Cardiac fibroblast (primary cell): ENCODE data around the gene CHCHD5.

Source experiments
- DNase-seq, 2 donors: peaks; one replicate each; pipeline versions ENCODE4 v3.0.0 to v3.0.0-alpha.2; 2010; ENCODE audit warnings: low read depth in 2 of 2
- H3K4me3 ChIP-seq, 2 donors: replicated peaks in 1 of 2; 1 replicate in 1 of 2; 2 replicates in 1 of 2; pipeline ENCODE4 v1.5.1; 2011; ENCODE audit warnings: low read depth in 2 of 2, low read length in 2 of 2, mild to moderate bottlenecking in 2 of 2, moderate library complexity in 1 of 2
- CTCF ChIP-seq: IDR thresholded peaks from one replicate; pipeline ENCODE4 v1.5.1; 2011; ENCODE audit warnings: low read depth, mild to moderate bottlenecking, low read length, inconsistent platforms

CHCHD5 gene

GRCh38 chr2:112625474-112626114 lies 41.2 kb downstream of the CHCHD5 start:
- DNase-seq, result no peak
- no peak for TF ChIP-seq CTCF
- no peak overlapping the region for H3K4me3 ChIP-seq

- DNase-seq, result peak; percentile 77 to 80
- peak; percentile 92 for TF ChIP-seq CTCF
- peak overlapping the region; percentile 8 to 37 for H3K4me3 ChIP-seq
Observed at GRCh38 chr2:112626604-112627059, 42.2 kb downstream of the CHCHD5 start.

GRCh38 chr2:112627060-112628040 lies 42.9 kb downstream of the CHCHD5 start:
- peak; percentile 98 for DNase-seq
- peak overlapping the region; percentile 8 to 37 for H3K4me3 ChIP-seq
- no peak for TF ChIP-seq CTCF

GRCh38 chr2:112629224-112629623 lies 44.8 kb downstream of the CHCHD5 start:
- no peak for TF ChIP-seq CTCF
- H3K4me3 ChIP-seq, result no peak overlapping the region
- DNase-seq, result no peak

- H3K4me3 ChIP-seq, result no peak overlapping the region
- DNase-seq, result no peak
- TF ChIP-seq CTCF, result no peak
Observed at GRCh38 chr2:112629823-112630222, 45.4 kb downstream of the CHCHD5 start.

GRCh38 chr2:112630268-112630667 lies 45.9 kb downstream of the CHCHD5 start:
- DNase-seq, result no peak
- no peak for TF ChIP-seq CTCF
- H3K4me3 ChIP-seq, result no peak overlapping the region
